Type B pancreatic cell (in vitro differentiated cells): ENCODE measurements around the gene LCN10. TPM values are rescaled to one million over a fixed set of nuclear protein-coding genes. Genes with fewer than 3 reads are reported as not detected.

Experiments used
- DNase-seq: peaks from one replicate; pipeline ENCODE4 v3.0.0; 2021; ENCODE audit warnings: mixed read lengths; ENCODE audit not compliant: unreplicated experiment; ENCODE audit errors: extremely low spot score
- H3K27ac Mint-ChIP-seq: 2 replicates; pipeline ENCODE4 v1.8.0; 2021; ENCODE audit warnings: mild to moderate bottlenecking, mixed read lengths
- H3K27me3 Mint-ChIP-seq: 2 replicates; pipeline ENCODE4 v1.8.0; 2021; ENCODE audit warnings: mixed read lengths
- H3K36me3 Mint-ChIP-seq: 2 replicates; pipeline ENCODE4 v1.8.0; 2021; ENCODE audit warnings: mixed read lengths
- H3K4me1 Mint-ChIP-seq: one replicate; pipeline ENCODE4 v1.8.0; 2021; ENCODE audit warnings: mixed read lengths; ENCODE audit not compliant: unreplicated experiment
- H3K4me3 Mint-ChIP-seq: 2 replicates; pipeline ENCODE4 v1.8.0; 2021; ENCODE audit warnings: mild to moderate bottlenecking, mixed read lengths
- H3K9me3 Mint-ChIP-seq: 2 replicates; pipeline ENCODE4 v1.8.0; 2021; ENCODE audit warnings: mixed read lengths
- CTCF ChIP-seq: fragments of 200-600 bp; sonication (generic); conservative IDR thresholded peaks from 2 replicates; pipeline ENCODE4 v1.5.0; 2021; ENCODE audit warnings: antibody characterized with exemption, mild to moderate bottlenecking
- total RNA-seq: library from RNA; stranded (reverse); gene quantifications from 2 replicates; pipeline ENCODE4 v1.2.1, GENCODE V29; 2021; ENCODE audit warnings: low replicate concordance

Gene LCN10
- total RNA-seq, 1 donor from 2014 or later, result not detected

GRCh38 chr9:136782452-136782851, 39.7 kb upstream of the LCN10 start:
- peaks cover 52% of the 10 kb centered on the region for H3K27me3 Mint-ChIP-seq

GRCh38 chr9:136779808-136780207, 37.1 kb upstream of the LCN10 start:
- TF ChIP-seq CTCF, result no peak
- DNase-seq, result no peak
- H3K4me3 Mint-ChIP-seq, result no peak overlapping the region
- no peak overlapping the region for H3K27ac Mint-ChIP-seq
- peaks cover 50% of the 10 kb centered on the region for H3K27me3 Mint-ChIP-seq
- no peaks in the 10 kb centered on the region for H3K9me3 Mint-ChIP-seq
- peaks cover 10% of the 10 kb centered on the region for H3K4me1 Mint-ChIP-seq
- H3K36me3 Mint-ChIP-seq, result no peaks in the 10 kb centered on the region

More at GRCh38 chr9:136782452-136782851, 39.7 kb upstream of the LCN10 start:
- TF ChIP-seq CTCF, result no peak
- no peak for DNase-seq
- H3K9me3 Mint-ChIP-seq, result no peaks in the 10 kb centered on the region
- H3K36me3 Mint-ChIP-seq, result no peaks in the 10 kb centered on the region
- H3K27ac Mint-ChIP-seq, result no peak overlapping the region
- peaks cover 8% of the 10 kb centered on the region for H3K4me1 Mint-ChIP-seq
- no peak overlapping the region for H3K4me3 Mint-ChIP-seq

GRCh38 chr9:136777359-136777758, 34.6 kb upstream of the LCN10 start:
- Mint-ChIP-seq H3K27me3 (peaks cover 50% of the 10 kb centered on the region), H3K9me3 (peaks cover 5% of the 10 kb centered on the region)

GRCh38 chr9:136776947-136777346, 34.2 kb upstream of the LCN10 start:
- Mint-ChIP-seq H3K4me3 (peak overlapping the region; percentile 40), H3K36me3 (no peaks in the 10 kb centered on the region), H3K27ac (peak overlapping the region; percentile 65), H3K27me3 (peaks cover 47% of the 10 kb centered on the region), H3K9me3 (peaks cover 5% of the 10 kb centered on the region), H3K4me1 (peaks cover 10% of the 10 kb centered on the region)
- no peak for TF ChIP-seq CTCF
- no peak for DNase-seq

More at GRCh38 chr9:136777359-136777758, 34.6 kb upstream of the LCN10 start:
- Mint-ChIP-seq H3K4me1 (peaks cover 10% of the 10 kb centered on the region), H3K27ac (peak overlapping the region; percentile 65), H3K4me3 (peak overlapping the region; percentile 40), H3K36me3 (no peaks in the 10 kb centered on the region)
- DNase-seq, result no peak
- TF ChIP-seq CTCF, result no peak

- no peak for TF ChIP-seq CTCF
- peaks cover 6% of the 10 kb centered on the region for H3K4me1 Mint-ChIP-seq
- peaks cover 30% of the 10 kb centered on the region for H3K27me3 Mint-ChIP-seq
- no peak overlapping the region for H3K4me3 Mint-ChIP-seq
- peaks cover 5% of the 10 kb centered on the region for H3K9me3 Mint-ChIP-seq
- H3K27ac Mint-ChIP-seq, result no peak overlapping the region
- no peaks in the 10 kb centered on the region for H3K36me3 Mint-ChIP-seq
- no peak for DNase-seq
These were observed 32.5 kb upstream of the LCN10 start for GRCh38 chr9:136775191-136775590.

- H3K27me3 Mint-ChIP-seq, result peaks cover 24% of the 10 kb centered on the region
- H3K4me3 Mint-ChIP-seq, result no peak overlapping the region
- no peaks in the 10 kb centered on the region for H3K36me3 Mint-ChIP-seq
- TF ChIP-seq CTCF, result no peak
- H3K4me1 Mint-ChIP-seq, result peaks cover 6% of the 10 kb centered on the region
- H3K27ac Mint-ChIP-seq, result no peak overlapping the region
- peaks cover 5% of the 10 kb centered on the region for H3K9me3 Mint-ChIP-seq
- DNase-seq, result no peak
These were observed 31.8 kb upstream of the LCN10 start for GRCh38 chr9:136774416-136775045.
